IPS-18c (cell line): ENCODE measurements around the gene DOCK7.
"Not testable (repeated sequence)": the region's sequence is repeated elsewhere in the genome, so short reads cannot be mapped to it uniquely, and the experiment has no call there.

Experiments
- H3K4me3 ChIP-seq: 2 replicates; pipeline ENCODE4 v1.7.0; 2013; ENCODE audit warnings: low read depth, mild to moderate bottlenecking, low read length, moderate library complexity; ENCODE audit not compliant: insufficient read depth
- H3K9me3 ChIP-seq: one replicate; pipeline ENCODE4 v1.6.1; 2013; ENCODE audit warnings: mild to moderate bottlenecking, low read length, moderate library complexity; ENCODE audit not compliant: control insufficient read depth, insufficient read depth

Gene DOCK7

DNA sequence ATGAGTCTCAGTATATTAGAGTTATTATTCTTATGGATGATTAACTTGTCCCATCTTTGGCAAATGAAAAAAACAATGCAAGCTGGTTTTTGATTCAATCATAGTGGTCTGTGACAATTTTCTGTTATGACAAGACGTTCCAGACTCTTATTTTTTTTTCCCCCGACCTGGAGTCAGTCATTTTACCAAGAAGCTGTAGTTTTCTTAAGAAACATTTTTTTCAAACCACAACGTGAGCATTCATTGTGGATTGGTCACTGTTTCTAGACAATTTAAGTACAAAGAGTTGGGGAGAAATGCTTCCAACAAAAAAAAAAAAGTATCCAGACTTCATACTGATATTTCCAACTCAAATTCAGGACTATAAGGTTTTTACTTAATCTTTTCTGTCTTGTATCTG lies 98.9 kb downstream of the DOCK7 start:
- H3K9me3 ChIP-seq, result no peaks in the 10 kb centered on the region
- no peak overlapping the region for H3K4me3 ChIP-seq

DNA sequence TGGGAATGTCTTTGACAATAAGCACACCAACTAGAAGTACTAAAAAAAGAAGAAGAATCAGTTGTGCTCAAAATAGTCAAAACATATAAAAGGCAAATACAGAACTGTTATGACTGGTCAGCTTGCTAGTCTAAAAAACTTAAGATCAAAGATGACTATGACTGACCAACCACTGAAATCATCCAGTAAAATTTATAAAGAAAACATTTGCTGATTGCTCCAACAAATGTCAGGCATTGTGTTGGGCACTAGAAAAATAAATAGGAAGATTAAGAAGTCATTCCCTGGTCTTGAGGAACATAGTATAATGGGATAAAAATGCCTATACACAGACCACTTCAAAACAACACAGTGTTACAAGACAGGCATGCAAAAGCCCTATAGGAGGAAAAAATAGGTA lies 100.2 kb downstream of the DOCK7 start:
- no peak overlapping the region for H3K4me3 ChIP-seq
- no peaks in the 10 kb centered on the region for H3K9me3 ChIP-seq

DNA sequence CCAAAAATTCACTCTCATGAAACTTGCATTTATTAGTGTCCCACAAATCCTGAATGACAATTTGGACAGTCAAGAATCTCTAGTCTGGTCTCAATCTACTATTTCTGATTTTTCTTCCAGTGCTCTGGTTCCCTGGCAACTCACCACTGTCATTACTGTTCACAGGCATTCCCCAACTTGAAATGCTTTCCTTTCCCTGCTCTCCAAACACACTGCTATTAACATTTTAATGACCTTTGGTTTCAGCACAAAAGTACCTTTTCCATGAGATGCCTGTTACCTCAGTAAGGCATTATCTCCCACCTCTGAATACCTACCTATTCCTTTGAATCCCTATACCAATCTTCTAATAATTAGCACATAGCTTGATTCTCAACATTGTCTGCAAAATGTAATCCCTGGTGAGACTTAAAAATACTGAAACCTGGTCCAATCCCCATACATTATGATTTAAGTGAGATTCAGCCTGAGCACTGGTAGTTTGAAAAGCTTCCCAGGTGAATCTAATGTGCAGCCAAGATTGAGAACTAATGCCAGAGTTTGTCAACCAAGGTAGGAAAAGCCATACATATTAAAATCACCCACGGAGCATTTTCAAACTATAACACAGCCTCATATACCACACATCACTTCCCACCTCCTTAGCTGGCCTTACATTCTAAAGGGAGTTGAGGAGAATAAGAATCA lies 102.6 kb downstream of the DOCK7 start:
- Histone ChIP-seq H3K4me3 (no peak overlapping the region), H3K9me3 (no peaks in the 10 kb centered on the region)

DNA sequence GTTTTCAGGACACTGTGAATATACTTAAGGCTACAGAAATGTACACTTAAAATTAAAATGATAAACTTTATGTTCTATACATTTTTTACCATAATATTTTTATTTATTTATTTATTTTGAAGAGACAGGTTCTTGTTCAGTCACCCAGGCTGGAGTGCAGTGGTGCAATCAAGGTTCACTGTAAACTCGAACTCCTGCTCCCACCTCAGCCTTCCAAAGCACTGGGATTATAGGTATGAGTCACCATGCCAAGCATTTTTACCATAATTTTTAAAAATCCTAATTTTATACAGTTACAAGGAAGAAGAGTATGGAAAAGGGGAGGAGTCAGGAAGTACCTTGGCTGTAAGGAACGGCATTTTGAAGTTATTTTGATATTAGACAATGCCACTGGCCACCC lies 114.5 kb downstream of the DOCK7 start:
- Histone ChIP-seq H3K4me3 (no peak overlapping the region), H3K9me3 (no peaks in the 10 kb centered on the region)

DNA sequence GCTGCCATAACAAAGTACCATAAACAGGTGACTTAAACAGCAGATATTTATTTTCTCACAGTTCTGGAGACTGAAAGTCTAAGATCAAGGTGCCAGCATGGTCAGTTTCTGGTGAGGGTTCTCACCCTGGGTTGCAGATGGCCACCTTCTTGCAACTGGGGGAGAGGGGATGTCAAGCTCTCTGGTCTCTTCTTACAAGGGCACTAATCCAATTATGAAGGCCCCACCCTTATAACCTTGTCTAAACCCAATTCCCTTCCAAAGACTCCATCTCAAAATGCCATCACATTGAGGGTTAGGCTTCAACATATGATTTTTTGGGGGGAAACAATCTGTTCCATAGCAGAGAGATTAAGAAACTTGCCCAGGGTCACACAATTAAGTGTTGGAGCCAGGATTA lies 115.7 kb downstream of the DOCK7 start:
- Histone ChIP-seq H3K4me3 (no peak overlapping the region), H3K9me3 (no peaks in the 10 kb centered on the region)

DNA sequence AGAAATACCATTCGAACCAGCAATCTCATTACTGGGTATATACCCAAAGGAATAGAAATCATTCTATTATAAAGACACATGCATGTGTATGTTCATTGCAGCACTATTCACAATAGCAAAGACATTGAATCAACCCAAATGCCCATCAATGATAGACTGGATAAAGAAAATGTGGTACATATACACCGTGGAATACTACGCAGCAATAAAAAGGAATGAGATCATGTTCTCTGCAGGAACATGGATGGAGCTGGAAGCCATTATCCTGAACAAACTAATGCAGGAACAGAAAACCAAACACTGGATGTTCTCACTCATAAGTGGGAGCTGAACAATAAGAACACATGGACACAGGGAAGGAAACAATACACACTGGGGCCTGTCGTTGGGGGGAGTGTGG lies 116.7 kb downstream of the DOCK7 start:
- not testable (repeated sequence) for H3K9me3 ChIP-seq, H3K4me3 ChIP-seq

DNA sequence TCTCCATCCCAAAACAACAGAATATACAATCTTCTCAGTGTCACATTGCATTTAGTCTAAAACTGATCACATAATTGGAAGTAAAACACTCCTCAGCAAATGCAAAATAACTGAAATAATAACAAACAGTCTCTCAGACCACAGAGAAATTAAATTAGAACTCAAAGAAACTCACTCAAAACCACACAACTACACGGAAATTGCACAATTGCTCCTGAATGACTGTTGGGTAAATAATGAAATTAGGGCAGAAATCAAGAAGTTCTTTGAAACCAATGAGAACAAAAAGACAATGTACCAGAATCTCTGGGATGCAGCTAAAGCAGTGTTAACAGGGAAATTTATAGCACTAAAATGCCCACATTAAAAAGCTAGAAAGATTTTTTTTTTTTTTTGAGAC lies 120.3 kb downstream of the DOCK7 start:
- H3K4me3 ChIP-seq, H3K9me3 ChIP-seq: not testable (repeated sequence)

DNA sequence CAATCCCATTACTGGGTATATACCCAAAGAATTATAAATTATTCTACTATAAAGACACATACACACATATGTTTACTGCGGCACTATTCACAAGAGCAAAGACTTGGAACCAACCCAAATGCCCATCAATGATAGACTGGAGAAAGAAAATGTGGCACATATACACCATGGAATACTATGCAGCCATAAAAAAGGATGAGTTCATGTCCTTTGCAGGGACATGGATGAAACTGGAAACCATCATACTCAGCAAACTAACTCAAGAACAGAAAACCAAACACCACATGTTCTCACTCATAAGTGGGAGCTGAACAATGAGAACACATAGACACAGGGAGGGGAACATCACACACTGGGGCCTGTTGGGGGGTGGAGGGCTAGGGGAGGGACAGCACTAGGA lies 121.0 kb downstream of the DOCK7 start:
- H3K4me3 ChIP-seq, H3K9me3 ChIP-seq: not testable (repeated sequence)

DNA sequence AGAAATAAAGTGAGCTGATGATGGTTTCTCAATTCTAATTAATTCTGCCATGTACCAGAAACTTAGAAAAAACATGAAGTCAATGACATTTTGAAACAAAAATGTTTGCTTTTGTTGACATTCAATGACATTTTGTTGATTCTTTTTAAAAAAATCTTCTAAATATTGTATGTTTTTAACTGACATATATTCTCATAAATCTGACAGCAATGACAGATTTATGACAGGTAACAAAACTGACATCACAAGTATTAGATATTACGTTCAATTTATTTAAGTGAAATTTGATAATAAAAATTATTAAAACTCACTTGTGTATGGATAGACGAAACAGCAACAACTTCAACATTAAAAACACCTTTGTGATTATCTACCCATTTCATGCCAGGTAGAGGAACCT lies 126.9 kb downstream of the DOCK7 start:
- Histone ChIP-seq H3K9me3 (no peaks in the 10 kb centered on the region), H3K4me3 (no peak overlapping the region)

DNA sequence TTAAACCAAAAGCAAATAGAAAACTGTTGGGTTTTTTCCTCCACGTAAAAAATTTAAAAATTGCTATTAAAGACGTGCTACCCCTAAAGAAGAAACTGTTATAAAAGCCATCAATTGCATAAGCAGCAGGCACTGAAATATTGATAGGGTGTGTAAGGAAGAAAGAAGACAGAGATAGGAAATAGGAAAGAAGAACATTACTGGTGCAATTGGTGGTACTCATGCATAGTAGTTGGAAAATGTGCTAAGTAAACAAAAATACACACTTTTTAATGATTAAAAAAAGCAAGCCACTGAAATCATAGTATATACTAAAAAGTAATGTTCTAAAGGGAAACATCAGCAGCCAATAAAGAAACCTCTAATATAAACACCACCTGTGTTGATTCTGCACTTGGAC lies 143.6 kb downstream of the DOCK7 start:
- no peaks in the 10 kb centered on the region for H3K9me3 ChIP-seq
- no peak overlapping the region for H3K4me3 ChIP-seq

DNA sequence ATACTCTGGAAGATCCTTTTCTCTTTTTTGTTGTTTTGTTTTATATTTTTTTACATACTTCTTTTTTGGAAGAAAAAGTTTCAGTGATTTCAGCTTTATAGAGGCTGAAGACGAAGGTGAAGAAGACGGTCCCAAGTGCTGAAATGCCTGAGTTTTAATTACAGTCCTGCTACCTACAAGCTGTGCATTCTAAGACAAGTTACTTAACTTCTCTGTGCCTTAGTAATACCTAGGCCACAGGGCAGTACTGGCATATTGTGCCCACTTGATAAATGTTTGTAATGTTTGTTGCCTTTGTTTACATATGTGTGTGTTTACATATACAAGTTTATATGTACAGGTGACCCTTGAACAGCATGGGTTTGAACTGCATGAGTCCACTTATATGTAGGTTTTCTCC lies 147.1 kb downstream of the DOCK7 start:
- no peak overlapping the region for H3K4me3 ChIP-seq
- no peaks in the 10 kb centered on the region for H3K9me3 ChIP-seq

DNA sequence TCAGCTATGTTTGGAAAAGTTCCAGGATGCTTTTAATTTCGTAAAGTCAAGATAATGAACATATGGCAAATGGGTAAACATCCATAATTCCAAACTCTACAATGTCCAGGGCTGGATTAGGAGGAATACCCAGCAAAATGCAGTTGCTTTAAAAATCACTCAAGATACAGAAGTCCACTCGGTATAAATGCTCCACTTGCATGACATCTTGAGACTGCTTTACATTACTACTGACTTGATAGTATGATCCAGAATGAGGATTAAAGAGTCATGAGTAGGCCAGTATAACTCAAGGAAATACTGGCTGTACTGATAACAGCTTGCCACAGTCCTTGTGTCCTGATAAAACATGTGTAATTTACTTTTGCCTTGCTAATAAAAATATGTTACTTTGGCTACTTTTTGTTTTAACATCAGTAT lies 149.1 kb downstream of the DOCK7 start:
- Histone ChIP-seq H3K9me3 (no peaks in the 10 kb centered on the region), H3K4me3 (no peak overlapping the region)

DNA sequence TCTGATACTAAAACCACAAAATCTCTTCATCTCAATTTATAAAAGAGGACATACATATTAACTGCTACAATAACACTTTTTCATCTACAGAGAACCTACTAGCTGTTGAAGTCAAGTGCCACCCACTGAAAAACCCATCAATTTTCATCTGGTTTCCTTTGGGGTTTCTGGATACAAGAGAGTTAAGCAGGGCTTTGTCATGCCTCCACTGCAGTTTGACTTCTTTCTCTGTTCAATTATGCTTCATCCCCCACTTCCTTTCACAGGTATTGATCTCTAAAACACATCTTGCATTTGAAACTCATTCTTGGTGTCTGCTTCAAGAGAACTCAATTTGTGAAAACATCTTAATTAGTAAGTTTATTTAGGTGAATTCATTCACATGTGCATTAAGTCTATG lies 151.3 kb downstream of the DOCK7 start:
- H3K4me3 ChIP-seq, result no peak overlapping the region
- no peaks in the 10 kb centered on the region for H3K9me3 ChIP-seq

DNA sequence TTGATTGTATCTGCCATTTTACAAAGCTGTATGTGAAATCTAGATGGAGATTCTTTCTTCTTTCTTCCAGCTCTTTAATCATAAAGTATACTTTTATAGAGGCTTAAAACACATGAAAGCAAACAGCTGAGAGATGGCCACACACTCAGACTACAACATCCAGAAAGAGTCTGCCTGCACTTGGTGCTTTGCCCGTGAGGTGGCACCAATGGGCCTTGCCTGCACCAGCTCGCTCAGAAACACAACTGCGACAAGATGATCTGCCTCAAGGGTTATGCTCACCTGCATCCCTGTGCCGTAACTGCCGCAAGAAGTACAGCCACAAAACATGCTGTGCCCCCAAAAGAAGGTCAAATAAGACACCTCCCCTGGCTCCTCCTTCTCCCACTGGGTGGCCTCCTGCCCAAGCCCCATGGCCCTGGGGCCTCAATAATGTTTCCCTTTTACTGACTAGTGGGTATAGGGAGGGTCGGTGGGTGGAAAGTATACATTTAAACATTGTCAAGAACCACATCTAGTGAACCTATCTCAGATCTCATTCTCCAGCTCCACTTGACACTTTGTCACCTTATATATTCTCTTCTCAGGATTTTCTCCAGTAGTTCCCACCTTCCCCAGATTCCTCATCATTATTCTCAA lies 157.6 kb downstream of the DOCK7 start:
- no peak overlapping the region for H3K4me3 ChIP-seq
- H3K9me3 ChIP-seq, result no peaks in the 10 kb centered on the region

DNA sequence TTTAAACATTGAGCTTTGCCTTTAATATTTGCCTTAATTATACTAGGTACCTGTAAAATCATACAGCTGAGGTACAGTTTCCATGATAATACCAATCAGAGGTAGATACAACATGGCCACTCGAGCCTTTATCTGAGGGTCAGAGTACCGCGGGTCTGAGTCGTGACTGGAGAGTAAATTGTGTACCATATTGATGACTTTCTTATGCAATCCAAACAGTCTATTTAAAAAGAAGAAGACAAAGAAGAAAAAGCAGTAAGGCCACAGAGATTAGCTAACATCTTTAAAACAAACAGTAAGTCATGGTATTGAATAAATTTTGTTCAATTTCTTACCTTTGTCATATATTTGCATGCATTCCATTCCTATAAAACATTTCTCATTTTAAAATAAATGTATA lies 159.0 kb downstream of the DOCK7 start:
- H3K9me3 ChIP-seq, result no peaks in the 10 kb centered on the region
- H3K4me3 ChIP-seq, result no peak overlapping the region

DNA sequence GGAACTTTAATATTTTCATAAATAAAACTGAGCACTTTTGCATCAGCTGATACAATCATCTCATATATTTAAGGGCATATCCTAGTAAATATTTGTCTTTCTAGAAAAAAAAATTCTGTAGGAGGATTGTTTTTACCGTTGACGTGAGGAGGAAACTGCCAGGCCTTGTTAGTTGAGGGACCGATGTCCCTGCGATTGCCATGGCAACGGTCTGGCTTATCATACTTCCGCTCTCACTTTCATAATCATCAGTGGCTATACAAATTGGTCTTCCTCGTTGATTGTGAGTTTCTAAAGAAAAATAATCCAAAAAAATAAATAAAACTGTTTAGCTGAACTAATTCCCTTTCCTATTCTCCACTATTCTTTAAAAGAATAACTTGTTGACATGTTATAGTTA lies 160.2 kb downstream of the DOCK7 start:
- H3K9me3 ChIP-seq, result no peaks in the 10 kb centered on the region
- H3K4me3 ChIP-seq, result no peak overlapping the region

DNA sequence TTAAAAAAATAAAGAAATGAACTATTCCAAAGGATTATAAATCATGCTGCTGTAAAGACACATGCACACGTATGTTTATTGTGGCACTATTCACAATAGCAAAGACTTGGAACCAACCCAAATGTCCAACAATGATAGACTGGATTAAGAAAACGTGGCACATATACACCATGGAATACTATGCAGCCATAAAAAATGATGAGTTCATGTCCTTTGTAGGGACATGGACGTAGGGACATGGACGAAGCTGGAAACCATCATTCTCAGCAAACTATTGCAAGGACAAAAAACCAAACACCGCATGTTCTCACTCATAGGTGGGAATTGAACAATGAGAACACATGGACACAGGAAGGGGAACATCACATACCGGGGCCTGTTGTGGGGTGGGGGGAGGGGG lies 160.8 kb downstream of the DOCK7 start:
- H3K9me3 ChIP-seq, H3K4me3 ChIP-seq: not testable (repeated sequence)

DNA sequence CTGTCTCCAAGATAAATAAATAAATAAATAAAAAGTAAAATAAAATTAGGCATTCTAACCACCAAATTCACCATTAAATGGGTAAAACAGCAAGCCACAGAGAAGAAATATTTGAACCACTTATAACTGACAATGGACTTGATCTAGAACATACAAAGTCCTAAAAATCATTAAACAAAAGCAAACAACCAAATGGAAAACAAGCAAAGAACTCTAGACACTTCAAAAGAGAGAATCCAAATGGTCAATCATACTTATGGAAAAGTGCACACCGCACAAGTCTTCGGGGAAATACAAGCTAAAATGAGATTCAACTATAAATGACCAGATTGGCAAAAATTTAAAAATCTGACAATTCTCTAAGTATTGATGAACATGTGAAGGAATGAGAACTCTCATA lies 164.3 kb downstream of the DOCK7 start:
- Histone ChIP-seq H3K9me3 (no peaks in the 10 kb centered on the region), H3K4me3 (no peak overlapping the region)

DNA sequence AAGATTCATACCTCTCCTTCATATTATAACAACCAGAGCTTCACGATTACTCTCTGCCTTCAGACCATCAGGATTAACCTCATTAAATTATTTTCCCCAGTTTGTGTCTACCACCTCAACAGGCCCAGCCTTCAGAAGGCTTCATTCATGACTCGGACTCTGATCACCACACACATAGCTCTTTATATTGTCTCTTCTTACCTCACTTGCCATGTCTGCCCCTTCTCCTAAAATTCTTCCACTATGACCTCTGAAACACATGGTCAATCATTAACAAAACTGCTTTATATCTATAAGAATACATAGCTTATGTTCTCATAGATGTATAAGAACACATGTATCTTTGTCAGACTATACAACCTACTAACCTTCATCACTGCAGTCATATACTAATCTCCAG lies 171.6 kb downstream of the DOCK7 start:
- H3K9me3 ChIP-seq, result no peaks in the 10 kb centered on the region
- no peak overlapping the region for H3K4me3 ChIP-seq
